ENCODE results near the gene ACKR4. TPM values are rescaled to one million over a fixed set of nuclear protein-coding genes. Genes with fewer than 3 reads are reported as not detected.

Gene ACKR4
- total and polyA plus RNA-seq, 2 experiments from 2014 or later, result 0.26 TPM; not detected in 1

- TF ChIP-seq REST (IDR thresholded peaks at IDR 0.05; ENCODE audit: unreplicated experiment), result no peak
- TF ChIP-seq CREB1 (CRISPR knock-in tag; IDR thresholded peaks at IDR 0.05; ENCODE audit: low read depth), result no peak
These were observed 47.0 kb upstream of the ACKR4 start (continued) for GRCh38 chr3:132549890-132550578.

GRCh38 chr3:132550579-132551305 lies 46.3 kb upstream of the ACKR4 start:
- H3K27ac ChIP-seq (ENCODE audit: low read depth), result no peak overlapping the region
- Mint-ChIP-seq H3K4me1 (peaks cover 17% of the 10 kb centered on the region), H3K36me3 (ENCODE audit: low read depth) (no peaks in the 10 kb centered on the region), H3K27me3 (ENCODE audit: insufficient read depth, low read depth, poor library complexity) (no peaks in the 10 kb centered on the region), H3K9me3 (no peaks in the 10 kb centered on the region), H3K27ac (no peak overlapping the region), H3K4me3 (no peak overlapping the region)
- TF ChIP-seq NANOG (IDR thresholded peaks at IDR 0.05; ENCODE audit: borderline replicate concordance) (no peak), CREB1 (CRISPR knock-in tag; IDR thresholded peaks at IDR 0.05; ENCODE audit: low read depth) (no peak)
- H4K20me1 ChIP-seq (replicated peaks; ENCODE audit: insufficient read depth), result no peaks in the 10 kb centered on the region
- H3K79me2 ChIP-seq (replicated peaks; ENCODE audit: insufficient read depth), result no peaks in the 10 kb centered on the region
- DNase-seq (ENCODE audit: low spot score), result no peak
- H3K4me2 ChIP-seq, result no peak overlapping the region
- no peaks in the 10 kb centered on the region for H3K9me2 ChIP-seq (ENCODE audit: insufficient read depth)
- H3F3A ChIP-seq (replicated peaks; ENCODE audit: low read depth), result no peaks in the 10 kb centered on the region
- peaks cover 17% of the 10 kb centered on the region; the same call in 1 of the 2 replicates for H3K4me1 ChIP-seq (ENCODE audit: insufficient read depth)
- H2AFZ ChIP-seq, result no peak overlapping the region
- H3K4me3 ChIP-seq, result no peak overlapping the region
- no peaks in the 10 kb centered on the region for H3K36me3 ChIP-seq (ENCODE audit: insufficient read depth)
- no peaks in the 10 kb centered on the region for H3K27me3 ChIP-seq (ENCODE audit: insufficient read depth)
- ATAC-seq, result no peak

- Mint-ChIP-seq H3K4me1 (peaks cover 26% of the 10 kb centered on the region), H3K27ac (no peak overlapping the region), H3K36me3 (ENCODE audit: low read depth) (no peaks in the 10 kb centered on the region), H3K27me3 (ENCODE audit: insufficient read depth, low read depth, poor library complexity) (no peaks in the 10 kb centered on the region), H3K9me3 (no peaks in the 10 kb centered on the region), H3K4me3 (no peak overlapping the region)
- Histone ChIP-seq H3K36me3 (ENCODE audit: insufficient read depth) (no peaks in the 10 kb centered on the region), H3K27ac (ENCODE audit: low read depth) (no peak overlapping the region; the same call in 1 of the 2 replicates), H2AFZ (no peak overlapping the region), H3K79me2 (replicated peaks; ENCODE audit: insufficient read depth) (no peaks in the 10 kb centered on the region), H3F3A (replicated peaks; ENCODE audit: low read depth) (no peaks in the 10 kb centered on the region), H4K20me1 (replicated peaks; ENCODE audit: insufficient read depth) (no peaks in the 10 kb centered on the region), H3K4me2 (no peak overlapping the region; the same call in 1 of the 2 replicates), H3K9me2 (ENCODE audit: insufficient read depth) (no peaks in the 10 kb centered on the region), H3K27me3 (ENCODE audit: insufficient read depth) (no peaks in the 10 kb centered on the region), H3K4me1 (ENCODE audit: insufficient read depth) (peaks cover 17% of the 10 kb centered on the region; the same call in 1 of the 2 replicates), H3K4me3 (no peak overlapping the region)
- DNase-seq (ENCODE audit: low spot score) (no peak), ATAC-seq (no peak)
- no peak for TF ChIP-seq EZH2phosphoT487 (IDR thresholded peaks at IDR 0.05; ENCODE audit: unreplicated experiment)
- no peak for TF ChIP-seq ETS1 (IDR thresholded peaks at IDR 0.05)
- no peak for TF ChIP-seq STAT1 (IDR thresholded peaks at IDR 0.05; ENCODE audit: unreplicated experiment)
- no peak for TF ChIP-seq CREB1 (CRISPR knock-in tag; IDR thresholded peaks at IDR 0.05; ENCODE audit: low read depth)
- no peak for TF ChIP-seq JUNB (IDR thresholded peaks at IDR 0.05; ENCODE audit: unreplicated experiment)
- TF ChIP-seq ZNF114 (CRISPR knock-in tag; IDR thresholded peaks at IDR 0.05), result no peak
- no peak for TF ChIP-seq ZNF331 (CRISPR knock-in tag; IDR thresholded peaks at IDR 0.05; ENCODE audit: low read depth)
- no peak for TF ChIP-seq REST (IDR thresholded peaks at IDR 0.05; ENCODE audit: unreplicated experiment)
These were observed 43.2 kb upstream of the ACKR4 start for GRCh38 chr3:132553826-132554225.
